ENCODE measurements around the gene DDX28.

GRCh38 chr16:68037841-68038597 is 15.0 kb upstream of the DDX28 start:
- TF ChIP-seq POLR2AphosphoS5 (IDR thresholded peaks at IDR 0.05; ENCODE audit: low read depth, low read length) (no peak), POLR2A (IDR thresholded peaks at IDR 0.05; ENCODE audit: low read depth, low read length) (no peak)

Data from GM12892 (cell line).